Heart left ventricle (tissue), 16 donors: ENCODE results near the gene FLNB. TPM values are rescaled to one million over a fixed set of nuclear protein-coding genes. Genes with fewer than 3 reads are reported as not detected.

ENCODE experiments used
- ATAC-seq, 4 donors: fragments of 200-7000 bp; cut with Tn5 transposase; one replicate each; pipeline ENCODE4 v1.9.1; 2020 to 2022; ENCODE audit warnings: moderate library complexity in 4 of 4, mild to moderate bottlenecking in 3 of 4, moderate number of reproducible peaks in 1 of 4
- DNase-seq, 5 donors: peaks; one replicate each; pipeline ENCODE4 v3.0.0-alpha.2; 2020
- H3K27ac ChIP-seq, 12 donors: fragments of 200-600 bp; sonication (generic) in 4 of 12; one replicate each; pipeline versions ENCODE4 v1.5.0 to v1.8.0; 2016 to 2022; ENCODE audit warnings: mild to moderate bottlenecking in 2 of 12
- H3K27me3 ChIP-seq, 9 donors: fragments of 200-600 bp; sonication (generic) in 2 of 9; one replicate each; pipeline versions ENCODE4 v1.5.1 to v1.8.0; 2016 to 2022; ENCODE audit warnings: mild to moderate bottlenecking in 3 of 9
- H3K36me3 ChIP-seq, 9 donors: fragments of 200-600 bp; sonication (generic) in 2 of 9; one replicate each; pipeline versions ENCODE4 v1.5.0 to v1.8.0; 2018 to 2022; ENCODE audit warnings: mild to moderate bottlenecking in 2 of 9
- H3K4me1 ChIP-seq, 12 donors: fragments of 200-600 bp; sonication (generic) in 4 of 12; one replicate each; pipeline versions ENCODE4 v1.5.0 to v1.8.0; 2016 to 2022; ENCODE audit warnings: mild to moderate bottlenecking in 3 of 12
- H3K4me3 ChIP-seq, 12 donors: fragments of 200-600 bp; sonication (generic) in 4 of 12; one replicate each; pipeline versions ENCODE4 v1.5.0 to v1.8.0; 2017 to 2022; ENCODE audit warnings: mild to moderate bottlenecking in 9 of 12, moderate library complexity in 4 of 12
- H3K9me3 ChIP-seq, 12 donors: fragments of 200-600 bp; sonication (generic) in 4 of 12; one replicate each; pipeline versions ENCODE4 v1.5.0 to v1.8.0; 2016 to 2022; ENCODE audit warnings: mild to moderate bottlenecking in 1 of 12
- CTCF ChIP-seq, 12 donors: fragments of 200-600 bp; sonication (generic) in 4 of 12; IDR thresholded peaks; one replicate each; pipeline versions ENCODE4 v1.5.0 to v1.8.0; 2018 to 2022; ENCODE audit warnings: antibody characterized with exemption in 12 of 12, mild to moderate bottlenecking in 5 of 12
- POLR2A ChIP-seq, 2 donors: fragments of 450-650 bp; IDR thresholded peaks; one replicate each; pipeline ENCODE4 v1.6.1; 2017; ENCODE audit warnings: antibody characterized with exemption in 2 of 2, mild to moderate bottlenecking in 2 of 2, moderate library complexity in 2 of 2
- WGBS, 4 donors: extraction: QIAGEN DNeasy Blood & Tissue Kit in 2 of 4; methylation state at CpG; one replicate each; pipeline versions ENCODE4 v1.1.5 to v1.1.7; 2013 to 2018; 5-methylcytosine and 5-hydroxymethylcytosine counted together
- intact Hi-C, 10 donors: fragments of 100-400 bp; cut with DNase I; formaldehyde crosslinking; loops; one replicate each; pipeline versions ENCODE4 v1.11.1 to v1.14.2; 2022
- polyA plus RNA-seq, 2 donors: library from polyadenylated mRNA; stranded (reverse); fragments of 200-250 nt; gene quantifications; one replicate each; pipeline ENCODE4 v1.2.3, GENCODE V29; 2013
- total RNA-seq, 9 donors: library from RNA; depleted of rRNA in 2 of 9; stranded (reverse); fragments of >200 nt in 2 of 9; fragmentation: NEBNext Ultra II Directional in 3 of 9; extraction: Animal tissue kit (Norgen Biotek cat#: 25700) in 3 of 9; gene quantifications; one replicate each; pipeline versions ENCODE4 v1.1.0 to v1.2.4, GENCODE V29; 2016 to 2023
- donor health status: ischemic (EF 13 %, LVEDD 7.1; RV severe dilation, severe dysfunction).
- donor health status: healthy with polysubstance abuse.
- donor health status: DM: no; HTN: yes; CAD: no.
- donor health status: DM: no; HTN: no; CAD: no.
- donor health status: ischemic (EF 25% LVEDD 6.9; RV normal size, moderate dysfunction).
- donor health status: ischemic (EF 25% LVEDD 5.7; RV mildly dilated, moderate dysfunction).
- donor health status: healthy.
- donor health status: DM: yes; HTN: yes; CAD: no.
- donor health status: ischemic (EF 35%, LVEDD 5.7; RV mildly dilated, moderate dysfunction).
- donor health status: nonischemic (EF 11% LVEDD 7.7; RV severe dilation, severe dysfunction).
- donor health status: DM: yes; HTN: yes; CAD: no.
- donor health status: PGD.
- donor health status: ischemic (EF 29% LVEDD 5.4; RV normal size, mild dysfunction).
- donor health status: nonischemic (EF 23%, LVEDD 6.1; RV moderate dilation, normal function).

FLNB gene
- total and polyA plus RNA-seq, 11 donors: 30.5 to 75.6 (median 40.6) TPM

- Histone ChIP-seq H3K9me3 (no peaks in the 10 kb centered on the region), H3K27me3 (no peaks in the 10 kb centered on the region), H3K36me3 (no peaks in the 10 kb centered on the region), H3K27ac (no peak overlapping the region), H3K4me3 (no peak overlapping the region), H3K4me1 (peaks cover 0 to 20% (median 13%) of the 10 kb centered on the region in 12 donors)
- no peak for DNase-seq
- WGBS, 4 donors: 73 to 85% (median 77%) methylated on average over 10 of the region's 10 CpGs
- no peak for ATAC-seq
- intact Hi-C loops: no loop called here
- no peak for TF ChIP-seq POLR2A (IDR thresholded peaks at IDR 0.05)
- TF ChIP-seq CTCF (IDR thresholded peaks at IDR 0.05): no peak
These were observed 183.3 kb downstream of the FLNB start for GRCh38 chr3:58191361-58191991.

- peaks cover 0 to 20% (median 13%) of the 10 kb centered on the region in 12 donors for H3K4me1 ChIP-seq
- H3K27ac ChIP-seq: no peak overlapping the region
- no peaks in the 10 kb centered on the region for H3K9me3 ChIP-seq
- H3K4me3 ChIP-seq: no peak overlapping the region
- H3K27me3 ChIP-seq: no peaks in the 10 kb centered on the region
- no peaks in the 10 kb centered on the region for H3K36me3 ChIP-seq
- TF ChIP-seq POLR2A (IDR thresholded peaks at IDR 0.05): no peak
- TF ChIP-seq CTCF (IDR thresholded peaks at IDR 0.05): no peak
- ATAC-seq: no peak
- 87 to 91% (median 90%) methylated on average over 5 of the region's 5 CpGs for WGBS, 4 donors
- no peak for DNase-seq
- intact Hi-C loops: no loop called here
These were observed 183.8 kb downstream of the FLNB start for GRCh38 chr3:58192069-58192468.

- no peak overlapping the region for H3K27ac ChIP-seq
- DNase-seq (no peak), ATAC-seq (no peak)
- H3K9me3 ChIP-seq: no peaks in the 10 kb centered on the region
- H3K27me3 ChIP-seq: no peaks in the 10 kb centered on the region
- intact Hi-C loops: no loop called here
- no peaks in the 10 kb centered on the region for H3K36me3 ChIP-seq
- 88 to 97% (median 94%) methylated on average over 12 of the region's 12 CpGs for WGBS, 4 donors
- peaks cover 0 to 20% (median 8%) of the 10 kb centered on the region in 12 donors for H3K4me1 ChIP-seq
- TF ChIP-seq CTCF (IDR thresholded peaks at IDR 0.05) (no peak), POLR2A (IDR thresholded peaks at IDR 0.05) (no peak)
- H3K4me3 ChIP-seq: no peak overlapping the region
These were observed 185.6 kb downstream of the FLNB start for GRCh38 chr3:58193682-58194407.

DNA sequence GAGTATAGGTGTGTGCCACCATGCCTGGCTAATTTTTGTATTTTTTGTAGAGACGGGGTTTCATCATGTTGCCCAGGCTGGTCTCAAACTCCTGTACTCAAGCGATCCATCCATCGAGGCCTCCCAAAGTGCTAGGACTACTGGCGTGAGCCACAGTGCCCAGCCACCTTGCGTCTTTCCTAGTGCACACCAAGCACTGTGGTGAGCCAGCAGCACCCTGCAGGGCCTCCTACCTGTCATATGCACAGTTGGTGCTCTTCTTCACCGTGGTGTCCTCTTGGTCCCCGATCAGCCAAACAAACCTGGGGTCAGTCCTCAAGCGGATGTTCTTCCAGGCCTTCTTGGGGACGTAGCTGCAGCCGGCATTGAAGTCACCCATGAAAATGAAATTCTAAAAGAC, 189.4 kb downstream of the FLNB start:
- WGBS, 4 donors: 91 to 97% (median 96%) methylated on average over 10 of the region's 10 CpGs
- Histone ChIP-seq H3K4me3 (no peak overlapping the region), H3K9me3 (peaks cover 0 to 7% (median 0%) of the 10 kb centered on the region in 12 donors), H3K36me3 (no peaks in the 10 kb centered on the region), H3K27ac (peak overlapping the region in 8 of 12 donors; percentile 34 to 80 (median 62)), H3K4me1 (peaks cover 0 to 32% (median 14%) of the 10 kb centered on the region in 12 donors), H3K27me3 (no peaks in the 10 kb centered on the region)
- ATAC-seq: no peak
- TF ChIP-seq POLR2A (IDR thresholded peaks at IDR 0.05): no peak
- TF ChIP-seq CTCF (IDR thresholded peaks at IDR 0.05): no peak
- DNase-seq: no peak
- intact Hi-C loops: no loop called here
